ENCODE measurements around the gene KRTAP10-5.

DNA sequence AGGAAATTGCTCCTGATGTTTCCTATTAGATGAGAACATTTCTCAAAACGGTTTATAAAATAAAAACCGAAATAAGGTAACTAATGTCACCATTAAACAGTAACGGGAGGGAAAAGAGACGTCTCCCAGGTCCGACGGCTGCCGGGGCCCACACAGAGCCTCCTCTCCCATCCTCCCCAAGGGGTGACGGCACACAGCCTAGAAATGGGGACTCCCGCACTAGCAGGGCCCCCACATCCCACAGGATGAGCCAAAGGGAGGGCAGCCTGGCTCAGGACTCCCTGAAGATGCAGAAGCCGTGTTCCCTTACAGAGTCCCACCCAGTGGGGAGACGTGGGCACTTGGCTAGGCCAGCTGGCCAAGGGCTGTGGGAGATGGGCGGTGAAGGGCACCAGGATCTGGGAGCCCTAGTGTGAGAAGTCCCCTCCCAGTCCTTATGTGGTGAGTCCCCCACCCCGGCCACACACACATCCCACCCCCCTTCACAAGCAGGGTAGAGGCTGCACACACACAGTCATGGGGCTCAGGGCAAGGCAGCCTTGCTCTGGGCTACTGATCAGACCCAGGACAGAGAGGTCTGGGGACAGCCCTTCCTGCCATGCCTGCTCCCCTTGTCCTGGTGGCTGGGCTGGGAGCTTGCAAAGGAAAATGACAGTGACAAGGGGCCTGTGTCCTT is 25.1 kb downstream of the KRTAP10-5 start:
- TF ChIP-seq, protein P1, sequence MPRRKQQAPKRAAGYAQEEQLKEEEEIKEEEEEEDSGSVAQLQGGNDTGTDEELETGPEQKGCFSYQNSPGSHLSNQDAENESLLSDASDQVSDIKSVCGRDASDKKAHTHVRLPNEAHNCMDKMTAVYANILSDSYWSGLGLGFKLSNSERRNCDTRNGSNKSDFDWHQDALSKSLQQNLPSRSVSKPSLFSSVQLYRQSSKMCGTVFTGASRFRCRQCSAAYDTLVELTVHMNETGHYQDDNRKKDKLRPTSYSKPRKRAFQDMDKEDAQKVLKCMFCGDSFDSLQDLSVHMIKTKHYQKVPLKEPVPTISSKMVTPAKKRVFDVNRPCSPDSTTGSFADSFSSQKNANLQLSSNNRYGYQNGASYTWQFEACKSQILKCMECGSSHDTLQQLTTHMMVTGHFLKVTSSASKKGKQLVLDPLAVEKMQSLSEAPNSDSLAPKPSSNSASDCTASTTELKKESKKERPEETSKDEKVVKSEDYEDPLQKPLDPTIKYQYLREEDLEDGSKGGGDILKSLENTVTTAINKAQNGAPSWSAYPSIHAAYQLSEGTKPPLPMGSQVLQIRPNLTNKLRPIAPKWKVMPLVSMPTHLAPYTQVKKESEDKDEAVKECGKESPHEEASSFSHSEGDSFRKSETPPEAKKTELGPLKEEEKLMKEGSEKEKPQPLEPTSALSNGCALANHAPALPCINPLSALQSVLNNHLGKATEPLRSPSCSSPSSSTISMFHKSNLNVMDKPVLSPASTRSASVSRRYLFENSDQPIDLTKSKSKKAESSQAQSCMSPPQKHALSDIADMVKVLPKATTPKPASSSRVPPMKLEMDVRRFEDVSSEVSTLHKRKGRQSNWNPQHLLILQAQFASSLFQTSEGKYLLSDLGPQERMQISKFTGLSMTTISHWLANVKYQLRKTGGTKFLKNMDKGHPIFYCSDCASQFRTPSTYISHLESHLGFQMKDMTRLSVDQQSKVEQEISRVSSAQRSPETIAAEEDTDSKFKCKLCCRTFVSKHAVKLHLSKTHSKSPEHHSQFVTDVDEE (CRISPR knock-in tag; IDR thresholded peaks at IDR 0.05) = no peak
- TF ChIP-seq TOX (CRISPR knock-in tag; IDR thresholded peaks at IDR 0.05; ENCODE audit: borderline replicate concordance) (no peak), ZNF8 (CRISPR knock-in tag; IDR thresholded peaks at IDR 0.05) (no peak), ZNF70 (CRISPR knock-in tag; IDR thresholded peaks at IDR 0.05) (no peak)
